Ovary (tissue), 9 donors: Measurements from ENCODE around the gene TRAPPC3. TPM values are rescaled to one million over a fixed set of nuclear protein-coding genes. Genes with fewer than 3 reads are reported as not detected.

Experiments
- DNase-seq, 5 donors: peaks; one replicate each; pipeline ENCODE4 v3.0.0-alpha.2; 2019 to 2020
- H3K27ac ChIP-seq, 2 donors: fragments of 200-600 bp; one replicate each; pipeline versions ENCODE4 v1.5.1 to v1.8.0; 2019 to 2022
- H3K27me3 ChIP-seq: fragments of 200-600 bp; one replicate; pipeline ENCODE4 v1.8.0; 2022
- H3K36me3 ChIP-seq: fragments of 200-600 bp; sonication (generic); one replicate; pipeline ENCODE4 v1.5.1; 2019
- H3K4me1 ChIP-seq: one replicate; pipeline ENCODE4 v1.8.1; 2013; ENCODE audit warnings: mild to moderate bottlenecking, moderate library complexity; ENCODE audit not compliant: insufficient read depth
- H3K4me3 ChIP-seq: fragments of 200-600 bp; sonication (generic); one replicate; pipeline ENCODE4 v1.5.1; 2017
- H3K9me3 ChIP-seq, 2 donors: fragments of 200-600 bp in 1 of 2; sonication (generic) in 1 of 2; one replicate each; pipeline versions ENCODE4 v1.5.1 to v1.8.1; 2013 to 2019; ENCODE audit warnings: mild to moderate bottlenecking in 1 of 2, moderate library complexity in 1 of 2
- CTCF ChIP-seq, 3 donors: fragments of 450-650 bp in 2 of 3; fragments of 200-600 bp in 1 of 3; IDR thresholded peaks; one replicate each; pipeline versions ENCODE4 v1.5.1 to v1.8.0; 2016 to 2022; ENCODE audit warnings: antibody characterized with exemption in 3 of 3, mild to moderate bottlenecking in 1 of 3
- EP300 ChIP-seq: sonication (generic); formaldehyde crosslinking; IDR thresholded peaks from one replicate; pipeline ENCODE4 v1.6.1; 2017; ENCODE audit warnings: antibody characterized with exemption
- POLR2A ChIP-seq: fragments of 450-650 bp; IDR thresholded peaks from one replicate; pipeline ENCODE4 v1.6.1; 2017; ENCODE audit warnings: antibody characterized with exemption, mild to moderate bottlenecking, moderate library complexity
- WGBS, 3 donors: extraction: QIAGEN DNeasy Blood & Tissue Kit in 1 of 3; methylation state at CpG; one replicate each; pipeline versions ENCODE4 v1.1.5 to v1.1.7; 2013 to 2017; 5-methylcytosine and 5-hydroxymethylcytosine counted together
- intact Hi-C, 4 donors: fragments of 100-400 bp; cut with DNase I; formaldehyde crosslinking; loops; one replicate each; pipeline versions ENCODE4 v1.11.0 to v1.15.1; 2022 to 2023
- polyA plus RNA-seq, 2 donors: library from polyadenylated mRNA; stranded (reverse); fragments of 200-250 nt in 1 of 2; fragments of 350-450 nt in 1 of 2; fragmentation: Illumina TruSeq in 1 of 2; extraction: RNeasy Lipid Tissue Mini Kit (QIAGEN cat#74804) in 1 of 2; gene quantifications; one replicate each; pipeline ENCODE4 v1.2.3, GENCODE V29; 2013 to 2014
- total RNA-seq, 7 donors: library from RNA; depleted of rRNA in 2 of 7; stranded (reverse); fragments of >200 nt in 2 of 7; fragmentation: NEBNext Ultra II Directional in 3 of 7; extraction: Animal tissue kit (Norgen Biotek cat#: 25700) in 3 of 7; gene quantifications; one replicate each; pipeline versions ENCODE4 v1.1.0 to v1.2.4, GENCODE V29; 2016 to 2023
- donor health status: DM: no; HTN: no; CAD: no; lungs with moderate emphysema.
- donor health status: DM: no; HTN: no; CAD: no.
- donor health status: Bipolar disorder and iron deficiency.
- donor health status: DM: yes; HTN: yes; CAD: no.
- donor health status: DM: no; HTN: no; CAD: no.
- donor health status: DM: yes; HTN: yes; CAD: no.

Gene TRAPPC3
- total and polyA plus RNA-seq, 9 donors = 42.3 to 94.6 (median 45.2) TPM

- peak in 4 of 5 donors; percentile 52 to 74 (median 67) for DNase-seq
- peak overlapping the region; percentile 97 to 98 for H3K27ac ChIP-seq
- H3K27me3 ChIP-seq = no peaks in the 10 kb centered on the region
- peaks cover 19% of the 10 kb centered on the region for H3K4me1 ChIP-seq
- intact Hi-C loops = loop anchor here in 3 of 4 donors (5.0 to 10.0 kb wide), 5 partner anchors 32 to 270 kb away; partner anchors contain the start of gene THRAP3 (in 1 of the 3)
- no peaks in the 10 kb centered on the region for H3K9me3 ChIP-seq
- peak overlapping the region; percentile 93 for H3K4me3 ChIP-seq
- TF ChIP-seq POLR2A (no peak), CTCF (IDR thresholded peaks at IDR 0.05) (no peak), EP300 (no peak)
- 39 to 55% (median 49%) methylated on average over 5 to 6 of the region's 6 CpGs for WGBS, 3 donors
- H3K36me3 ChIP-seq = no peaks in the 10 kb centered on the region
Measured at GRCh38 chr1:36154765-36155407, 5.6 kb upstream of the TRAPPC3 start.

- no peak for TF ChIP-seq EP300
- no peak for TF ChIP-seq CTCF (IDR thresholded peaks at IDR 0.05)
- TF ChIP-seq POLR2A = no peak
- no peaks in the 10 kb centered on the region for H3K9me3 ChIP-seq
- H3K27me3 ChIP-seq = no peaks in the 10 kb centered on the region
- DNase-seq = no peak
- H3K27ac ChIP-seq = no peak overlapping the region
- H3K36me3 ChIP-seq = no peaks in the 10 kb centered on the region
- no peak overlapping the region for H3K4me3 ChIP-seq
- intact Hi-C loops = loop anchor here in 3 of 4 donors (5.0 to 10.0 kb wide), 4 partner anchors 33 to 270 kb away; partner anchors contain the start of gene THRAP3 (in 1 of the 3)
- WGBS, 3 donors = 91 to 94% (median 92%) methylated on average over 6 of the region's 6 CpGs
- peaks cover 14% of the 10 kb centered on the region for H3K4me1 ChIP-seq
Measured at GRCh38 chr1:36154335-36154734, 5.0 kb upstream of the TRAPPC3 start.

GRCh38 chr1:36153476-36153875 lies 4.2 kb upstream of the TRAPPC3 start:
- H3K36me3 ChIP-seq = no peaks in the 10 kb centered on the region
- no peak overlapping the region for H3K27ac ChIP-seq
- intact Hi-C loops = loop anchor here in 3 of 4 donors (5.0 to 10.0 kb wide), 4 partner anchors 34 to 271 kb away; partner anchors contain the start of gene THRAP3 (in 1 of the 3)
- no peak overlapping the region for H3K4me3 ChIP-seq
- peaks cover 14% of the 10 kb centered on the region for H3K4me1 ChIP-seq
- H3K9me3 ChIP-seq = no peaks in the 10 kb centered on the region
- TF ChIP-seq EP300 = no peak
- no peak for TF ChIP-seq CTCF (IDR thresholded peaks at IDR 0.05)
- no peak for DNase-seq
- WGBS, 3 donors = 90 to 95% (median 91%) methylated on average over 6 of the region's 6 CpGs
- no peaks in the 10 kb centered on the region for H3K27me3 ChIP-seq

GRCh38 chr1:36151845-36152203 lies 2.5 kb upstream of the TRAPPC3 start:
- TF ChIP-seq POLR2A (no peak), CTCF (IDR thresholded peaks at IDR 0.05) (no peak), EP300 (no peak)
- peaks cover 6% of the 10 kb centered on the region for H3K4me1 ChIP-seq
- intact Hi-C loops = loop anchor here in 3 of 4 donors (5.0 to 10.0 kb wide), 4 partner anchors 35 to 273 kb away; partner anchors contain the start of gene THRAP3 (in 1 of the 3)

More at GRCh38 chr1:36151845-36152203, 2.5 kb upstream of the TRAPPC3 start:
- H3K4me3 ChIP-seq = no peak overlapping the region
- 30 to 44% (median 43%) methylated on average over 3 of the region's 3 CpGs for WGBS, 3 donors
- no peaks in the 10 kb centered on the region for H3K9me3 ChIP-seq
- peak overlapping the region in 1 of 2 donors; percentile 74 for H3K27ac ChIP-seq
- H3K36me3 ChIP-seq = no peaks in the 10 kb centered on the region
- H3K27me3 ChIP-seq = no peaks in the 10 kb centered on the region
- DNase-seq = peak in 1 of 5 donors; percentile 50
